Nephron (organoid): ENCODE data around the gene COMT.
"Not testable (repeated sequence)": the region's sequence is repeated elsewhere in the genome, so short reads cannot be mapped to it uniquely, and the experiment has no call there.

Experiments used
- H3K27ac Mint-ChIP-seq, 3 experiments: 2 replicates each; pipeline ENCODE4 v1.8.0; 2020; ENCODE audit warnings: mixed read lengths in 3 of 3, mild to moderate bottlenecking in 2 of 3, moderate library complexity in 1 of 3
- H3K27me3 Mint-ChIP-seq: 2 replicates; pipeline ENCODE4 v1.8.0; 2021; ENCODE audit warnings: low read depth, mild to moderate bottlenecking, moderate library complexity, mixed read lengths
- H3K36me3 Mint-ChIP-seq: 2 replicates; pipeline ENCODE4 v1.8.0; 2020; ENCODE audit warnings: low read depth, mixed read lengths
- H3K4me1 Mint-ChIP-seq: 2 replicates; pipeline ENCODE4 v1.8.0; 2020; ENCODE audit warnings: mixed read lengths
- H3K4me3 Mint-ChIP-seq, 3 experiments: 2 replicates each; pipeline ENCODE4 v1.8.0; 2020; ENCODE audit warnings: mild to moderate bottlenecking in 3 of 3, mixed read lengths in 3 of 3, moderate library complexity in 2 of 3
- H3K9me3 Mint-ChIP-seq: 2 replicates; pipeline ENCODE4 v1.8.0; 2020; ENCODE audit warnings: mixed read lengths
- TF ChIP-seq, protein P1 (sequence below), 3 experiments: fragments of 200-600 bp; sonication (generic); IDR thresholded peaks; one replicate each; pipeline ENCODE4 v1.5.0; 2021; ENCODE audit warnings: antibody characterized with exemption in 3 of 3; ENCODE audit not compliant: unreplicated experiment in 3 of 3

COMT gene

GRCh38 chr22:19930551-19931486 is 10.8 kb upstream of the COMT start:
- peaks cover 7% of the 10 kb centered on the region for H3K36me3 Mint-ChIP-seq
- H3K27me3 Mint-ChIP-seq: no peaks in the 10 kb centered on the region
- no peak overlapping the region for H3K4me3 Mint-ChIP-seq
- H3K9me3 Mint-ChIP-seq: peaks cover 5% of the 10 kb centered on the region
- TF ChIP-seq, protein P1, sequence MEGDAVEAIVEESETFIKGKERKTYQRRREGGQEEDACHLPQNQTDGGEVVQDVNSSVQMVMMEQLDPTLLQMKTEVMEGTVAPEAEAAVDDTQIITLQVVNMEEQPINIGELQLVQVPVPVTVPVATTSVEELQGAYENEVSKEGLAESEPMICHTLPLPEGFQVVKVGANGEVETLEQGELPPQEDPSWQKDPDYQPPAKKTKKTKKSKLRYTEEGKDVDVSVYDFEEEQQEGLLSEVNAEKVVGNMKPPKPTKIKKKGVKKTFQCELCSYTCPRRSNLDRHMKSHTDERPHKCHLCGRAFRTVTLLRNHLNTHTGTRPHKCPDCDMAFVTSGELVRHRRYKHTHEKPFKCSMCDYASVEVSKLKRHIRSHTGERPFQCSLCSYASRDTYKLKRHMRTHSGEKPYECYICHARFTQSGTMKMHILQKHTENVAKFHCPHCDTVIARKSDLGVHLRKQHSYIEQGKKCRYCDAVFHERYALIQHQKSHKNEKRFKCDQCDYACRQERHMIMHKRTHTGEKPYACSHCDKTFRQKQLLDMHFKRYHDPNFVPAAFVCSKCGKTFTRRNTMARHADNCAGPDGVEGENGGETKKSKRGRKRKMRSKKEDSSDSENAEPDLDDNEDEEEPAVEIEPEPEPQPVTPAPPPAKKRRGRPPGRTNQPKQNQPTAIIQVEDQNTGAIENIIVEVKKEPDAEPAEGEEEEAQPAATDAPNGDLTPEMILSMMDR (IDR thresholded peaks at IDR 0.05; ENCODE audit: unreplicated experiment in 3 of 3): no peak
- no peak overlapping the region for H3K27ac Mint-ChIP-seq
- H3K4me1 Mint-ChIP-seq: no peaks in the 10 kb centered on the region

GRCh38 chr22:19931514-19931913 is 10.1 kb upstream of the COMT start:
- peaks cover 12% of the 10 kb centered on the region for H3K9me3 Mint-ChIP-seq
- TF ChIP-seq, protein P1 (IDR thresholded peaks at IDR 0.05; ENCODE audit: unreplicated experiment in 3 of 3): no peak
- no peaks in the 10 kb centered on the region for H3K4me1 Mint-ChIP-seq
- no peak overlapping the region for H3K4me3 Mint-ChIP-seq
- H3K27me3 Mint-ChIP-seq: peaks cover 3% of the 10 kb centered on the region
- no peak overlapping the region for H3K27ac Mint-ChIP-seq
- peaks cover 14% of the 10 kb centered on the region for H3K36me3 Mint-ChIP-seq

DNA sequence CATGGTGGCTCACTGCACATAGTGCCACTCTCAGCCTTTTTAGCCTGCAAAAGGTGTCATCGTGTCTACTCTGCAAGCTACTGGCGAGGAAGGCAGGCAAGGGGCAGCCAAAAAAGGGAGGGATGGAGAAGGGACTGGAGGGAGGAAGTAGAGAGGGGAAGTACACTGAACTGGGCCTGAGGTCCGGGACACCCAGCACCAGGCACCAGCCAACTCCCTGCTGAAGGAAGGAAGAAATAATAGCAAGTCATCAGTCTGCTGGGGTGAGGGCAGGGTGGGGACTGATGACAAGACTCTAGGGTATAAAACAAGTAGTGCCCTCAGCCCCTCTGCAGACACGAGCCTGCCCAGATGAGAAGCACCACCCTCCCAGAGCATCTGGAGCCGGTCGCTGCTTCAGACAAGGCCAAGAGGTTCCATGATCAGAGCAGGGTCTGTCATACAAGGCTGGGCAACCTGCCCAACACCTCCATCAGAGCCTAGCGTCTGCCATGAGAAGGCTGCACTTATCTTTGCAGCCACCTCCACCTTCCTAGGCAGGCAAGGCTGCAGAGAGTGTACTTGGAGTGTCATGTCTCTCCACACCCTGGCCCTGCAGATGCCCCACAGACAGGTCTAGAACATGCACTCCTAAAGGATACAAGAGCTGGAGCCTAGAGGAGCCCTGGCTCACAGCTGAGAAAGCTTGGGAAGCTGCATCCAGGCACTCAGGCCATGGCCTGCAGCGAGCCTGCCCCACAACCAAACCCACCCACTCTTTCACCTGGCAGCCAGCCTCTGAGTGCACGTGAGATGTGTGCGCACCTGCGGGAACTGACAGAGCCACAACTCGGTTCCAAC is 9.0 kb upstream of the COMT start:
- TF ChIP-seq, protein P1 (IDR thresholded peaks at IDR 0.05; ENCODE audit: unreplicated experiment in 3 of 3): no peak
- H3K9me3 Mint-ChIP-seq: peaks cover 21% of the 10 kb centered on the region
- H3K4me1 Mint-ChIP-seq: no peaks in the 10 kb centered on the region
- peaks cover 3% of the 10 kb centered on the region for H3K27me3 Mint-ChIP-seq
- H3K36me3 Mint-ChIP-seq: peaks cover 23% of the 10 kb centered on the region
- no peak overlapping the region for H3K27ac Mint-ChIP-seq
- no peak overlapping the region for H3K4me3 Mint-ChIP-seq

GRCh38 chr22:19933341-19934241 is 8.0 kb upstream of the COMT start:
- no peaks in the 10 kb centered on the region for H3K4me1 Mint-ChIP-seq
- H3K4me3 Mint-ChIP-seq: no peak overlapping the region
- H3K9me3 Mint-ChIP-seq: peaks cover 27% of the 10 kb centered on the region
- H3K27ac Mint-ChIP-seq: no peak overlapping the region
- TF ChIP-seq, protein P1 (IDR thresholded peaks at IDR 0.05; ENCODE audit: unreplicated experiment in 3 of 3): no peak
- peaks cover 29% of the 10 kb centered on the region for H3K36me3 Mint-ChIP-seq
- H3K27me3 Mint-ChIP-seq: peaks cover 3% of the 10 kb centered on the region

DNA sequence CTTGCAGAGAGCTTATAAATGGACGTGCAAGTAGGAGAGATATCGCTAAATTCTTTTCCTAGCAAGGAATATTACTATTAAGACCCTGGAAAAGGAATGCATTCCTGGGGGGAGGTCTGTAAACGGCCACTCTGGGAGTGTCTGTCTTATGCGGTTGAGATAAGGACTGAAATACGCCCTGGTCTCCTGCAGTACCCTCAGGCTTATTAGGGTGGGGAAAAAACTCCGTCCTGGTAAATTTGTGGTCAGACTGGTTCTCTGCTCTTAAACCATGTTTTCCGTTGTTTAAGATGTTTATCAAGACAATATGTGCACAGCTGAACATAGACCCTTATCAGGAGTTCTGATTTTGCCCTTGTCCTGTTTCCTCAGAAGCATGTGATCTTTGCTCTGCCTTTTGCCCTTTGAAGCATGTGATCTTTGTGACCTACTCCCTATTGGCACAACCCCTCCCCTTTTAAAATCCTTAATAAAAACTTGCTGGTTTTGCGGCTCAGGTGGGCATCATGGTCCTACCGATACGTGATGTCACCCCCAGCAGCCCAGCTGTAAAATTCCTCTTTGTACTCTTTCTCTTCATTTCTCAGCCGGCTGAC is 6.4 kb upstream of the COMT start:
- peaks cover 27% of the 10 kb centered on the region for H3K9me3 Mint-ChIP-seq
- H3K27ac Mint-ChIP-seq, H3K4me3 Mint-ChIP-seq, H3K4me1 Mint-ChIP-seq, H3K27me3 Mint-ChIP-seq: not testable (repeated sequence)
- peaks cover 37% of the 10 kb centered on the region for H3K36me3 Mint-ChIP-seq
